Mesothelial cell of epicardium (in vitro differentiated cells): ENCODE results near the gene OMP. TPM values are rescaled to one million over a fixed set of nuclear protein-coding genes. Genes with fewer than 3 reads are reported as not detected.

Source experiments
- DNase-seq, 2 experiments: peaks; one replicate each; pipeline ENCODE4 v3.0.0; 2021; ENCODE audit warnings: low spot score in 2 of 2; ENCODE audit not compliant: unreplicated experiment in 2 of 2
- H3K27ac Mint-ChIP-seq: 2 replicates; pipeline ENCODE4 v1.8.0; 2021; ENCODE audit warnings: mixed read lengths
- H3K27me3 Mint-ChIP-seq: 2 replicates; pipeline ENCODE4 v1.8.0; 2021; ENCODE audit warnings: low read depth, mixed read lengths
- H3K36me3 Mint-ChIP-seq: 2 replicates; pipeline ENCODE4 v1.8.0; 2021; ENCODE audit warnings: mixed read lengths
- H3K4me1 Mint-ChIP-seq: 2 replicates; pipeline ENCODE4 v1.8.0; 2021; ENCODE audit warnings: mixed read lengths
- H3K4me3 Mint-ChIP-seq: 2 replicates; pipeline ENCODE4 v1.8.0; 2021; ENCODE audit warnings: mild to moderate bottlenecking, moderate library complexity, mixed read lengths
- H3K9me3 Mint-ChIP-seq: 2 replicates; pipeline ENCODE4 v1.8.0; 2021; ENCODE audit warnings: mixed read lengths
- total RNA-seq: library from RNA; stranded (reverse); gene quantifications from 3 replicates; pipeline ENCODE4 v1.2.1, GENCODE V29; 2021
- TF ChIP-seq, protein P1 (sequence below): fragments of 200-600 bp; sonication (generic); IDR thresholded peaks from one replicate; pipeline ENCODE4 v1.5.0; 2021; ENCODE audit warnings: antibody characterized with exemption; ENCODE audit not compliant: unreplicated experiment

Gene OMP
- total RNA-seq, 1 donor from 2014 or later, result 1.5 TPM

DNA sequence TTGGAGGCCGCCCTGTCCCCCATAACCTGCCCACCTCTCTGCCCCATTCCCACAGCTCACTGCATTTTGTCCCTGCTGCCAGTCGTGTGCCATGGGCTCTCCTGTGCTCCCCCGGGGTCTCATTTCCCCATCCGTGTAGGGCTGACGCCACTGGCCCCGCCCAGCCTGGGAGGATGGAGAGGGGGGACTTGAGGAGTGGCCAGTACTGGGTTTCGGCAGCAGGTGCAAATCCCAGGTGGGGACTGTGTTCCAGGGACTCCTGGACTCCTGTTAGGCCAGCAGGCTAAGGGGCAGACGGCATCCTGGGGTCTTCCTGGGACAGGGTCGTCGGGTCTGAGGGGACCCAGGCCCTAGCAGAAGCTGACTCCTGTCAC, 24.2 kb downstream of the OMP start:
- Mint-ChIP-seq H3K9me3 (no peaks in the 10 kb centered on the region), H3K4me3 (peak overlapping the region; percentile 64), H3K27ac (no peak overlapping the region), H3K4me1 (peaks cover 25% of the 10 kb centered on the region), H3K36me3 (peaks cover 9% of the 10 kb centered on the region), H3K27me3 (no peaks in the 10 kb centered on the region)
- TF ChIP-seq, protein P1, sequence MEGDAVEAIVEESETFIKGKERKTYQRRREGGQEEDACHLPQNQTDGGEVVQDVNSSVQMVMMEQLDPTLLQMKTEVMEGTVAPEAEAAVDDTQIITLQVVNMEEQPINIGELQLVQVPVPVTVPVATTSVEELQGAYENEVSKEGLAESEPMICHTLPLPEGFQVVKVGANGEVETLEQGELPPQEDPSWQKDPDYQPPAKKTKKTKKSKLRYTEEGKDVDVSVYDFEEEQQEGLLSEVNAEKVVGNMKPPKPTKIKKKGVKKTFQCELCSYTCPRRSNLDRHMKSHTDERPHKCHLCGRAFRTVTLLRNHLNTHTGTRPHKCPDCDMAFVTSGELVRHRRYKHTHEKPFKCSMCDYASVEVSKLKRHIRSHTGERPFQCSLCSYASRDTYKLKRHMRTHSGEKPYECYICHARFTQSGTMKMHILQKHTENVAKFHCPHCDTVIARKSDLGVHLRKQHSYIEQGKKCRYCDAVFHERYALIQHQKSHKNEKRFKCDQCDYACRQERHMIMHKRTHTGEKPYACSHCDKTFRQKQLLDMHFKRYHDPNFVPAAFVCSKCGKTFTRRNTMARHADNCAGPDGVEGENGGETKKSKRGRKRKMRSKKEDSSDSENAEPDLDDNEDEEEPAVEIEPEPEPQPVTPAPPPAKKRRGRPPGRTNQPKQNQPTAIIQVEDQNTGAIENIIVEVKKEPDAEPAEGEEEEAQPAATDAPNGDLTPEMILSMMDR, result no peak
- DNase-seq, result no peak

DNA sequence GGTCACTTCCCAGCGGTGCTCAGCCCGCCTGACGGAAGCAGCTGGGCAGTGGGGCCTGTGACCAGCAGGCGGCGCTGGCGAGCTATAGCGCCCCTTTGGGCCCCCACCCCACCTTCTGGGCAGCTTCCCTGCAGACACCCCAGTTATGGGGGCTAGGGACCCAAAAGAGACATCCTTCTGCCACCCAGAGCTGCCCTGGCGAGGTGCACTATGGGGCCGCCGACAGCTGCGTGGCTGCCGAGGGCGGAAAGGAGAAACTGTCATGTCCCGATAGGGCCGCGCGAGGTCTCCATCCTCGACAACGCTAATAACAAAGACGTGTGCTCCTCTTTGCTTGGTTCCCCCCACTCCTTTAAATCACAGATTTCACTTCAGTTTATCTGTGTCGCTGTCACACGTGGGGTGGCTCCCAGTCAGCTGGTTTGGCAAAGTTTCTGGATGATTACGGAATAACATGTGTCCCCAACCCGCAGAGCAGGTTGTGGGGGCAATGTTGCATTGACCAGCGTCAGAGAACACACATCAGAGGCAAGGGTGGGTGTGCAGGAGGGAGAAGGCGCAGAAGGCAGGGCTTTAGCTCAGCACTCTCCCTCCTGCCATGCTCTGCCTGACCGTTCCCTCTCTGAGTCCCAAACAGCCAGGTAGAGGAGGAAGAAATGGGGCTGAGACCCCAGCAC, 24.7 kb downstream of the OMP start:
- peaks cover 9% of the 10 kb centered on the region for H3K36me3 Mint-ChIP-seq
- TF ChIP-seq, protein P1, result peak; percentile 98
- no peaks in the 10 kb centered on the region for H3K9me3 Mint-ChIP-seq
- H3K4me1 Mint-ChIP-seq, result peaks cover 25% of the 10 kb centered on the region
- peak; percentile 46 to 78 for DNase-seq
- peak overlapping the region; percentile 64 for H3K4me3 Mint-ChIP-seq
- no peaks in the 10 kb centered on the region for H3K27me3 Mint-ChIP-seq
- H3K27ac Mint-ChIP-seq, result no peak overlapping the region

DNA sequence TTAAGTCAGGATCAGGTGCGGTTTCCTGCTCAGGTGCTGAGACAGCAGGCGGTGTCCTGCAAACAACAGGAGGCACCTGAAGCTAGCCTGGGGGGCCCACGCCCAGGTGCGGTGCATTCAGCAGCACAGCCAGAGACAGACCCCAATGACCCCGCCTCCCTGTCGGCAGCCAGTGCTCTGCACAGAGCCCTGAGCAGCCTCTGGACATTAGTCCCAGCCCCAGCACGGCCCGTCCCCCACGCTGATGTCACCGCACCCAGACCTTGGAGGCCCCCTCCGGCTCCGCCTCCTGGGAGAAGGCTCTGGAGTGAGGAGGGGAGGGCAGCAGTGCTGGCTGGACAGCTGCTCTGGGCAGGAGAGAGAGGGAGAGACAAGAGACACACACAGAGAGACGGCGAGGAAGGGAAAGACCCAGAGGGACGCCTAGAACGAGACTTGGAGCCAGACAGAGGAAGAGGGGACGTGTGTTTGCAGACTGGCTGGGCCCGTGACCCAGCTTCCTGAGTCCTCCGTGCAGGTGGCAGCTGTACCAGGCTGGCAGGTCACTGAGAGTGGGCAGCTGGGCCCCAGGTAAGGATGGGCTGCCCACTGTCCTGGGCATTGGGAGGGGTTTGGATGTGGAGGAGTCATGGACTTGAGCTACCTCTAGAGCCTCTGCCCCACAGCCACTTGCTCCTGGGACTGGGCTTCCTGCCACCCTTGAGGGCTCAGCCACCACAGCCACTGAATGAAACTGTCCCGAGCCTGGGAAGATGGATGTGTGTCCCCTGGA, 25.5 kb downstream of the OMP start, which contains the start of gene MYO7A:
MYO7A (plus strand) TSS at position 327 of the 772 bp plus-strand sequence. CDS start 2,389 bp downstream, outside the sequence.
- TF ChIP-seq, protein P1, result no peak
- DNase-seq, result peak in 1 of 2 experiments; percentile 63
- peak within 1 kb of the TSS; percentile 64 for H3K4me3 Mint-ChIP-seq
- H3K36me3 Mint-ChIP-seq, result peaks cover 9% of the 10 kb centered on the region
- H3K9me3 Mint-ChIP-seq, result no peaks in the 10 kb centered on the region
- peak within 1 kb of the TSS; percentile 55 for H3K27ac Mint-ChIP-seq
- peaks cover 25% of the 10 kb centered on the region for H3K4me1 Mint-ChIP-seq
- no peaks in the 10 kb centered on the region for H3K27me3 Mint-ChIP-seq

DNA sequence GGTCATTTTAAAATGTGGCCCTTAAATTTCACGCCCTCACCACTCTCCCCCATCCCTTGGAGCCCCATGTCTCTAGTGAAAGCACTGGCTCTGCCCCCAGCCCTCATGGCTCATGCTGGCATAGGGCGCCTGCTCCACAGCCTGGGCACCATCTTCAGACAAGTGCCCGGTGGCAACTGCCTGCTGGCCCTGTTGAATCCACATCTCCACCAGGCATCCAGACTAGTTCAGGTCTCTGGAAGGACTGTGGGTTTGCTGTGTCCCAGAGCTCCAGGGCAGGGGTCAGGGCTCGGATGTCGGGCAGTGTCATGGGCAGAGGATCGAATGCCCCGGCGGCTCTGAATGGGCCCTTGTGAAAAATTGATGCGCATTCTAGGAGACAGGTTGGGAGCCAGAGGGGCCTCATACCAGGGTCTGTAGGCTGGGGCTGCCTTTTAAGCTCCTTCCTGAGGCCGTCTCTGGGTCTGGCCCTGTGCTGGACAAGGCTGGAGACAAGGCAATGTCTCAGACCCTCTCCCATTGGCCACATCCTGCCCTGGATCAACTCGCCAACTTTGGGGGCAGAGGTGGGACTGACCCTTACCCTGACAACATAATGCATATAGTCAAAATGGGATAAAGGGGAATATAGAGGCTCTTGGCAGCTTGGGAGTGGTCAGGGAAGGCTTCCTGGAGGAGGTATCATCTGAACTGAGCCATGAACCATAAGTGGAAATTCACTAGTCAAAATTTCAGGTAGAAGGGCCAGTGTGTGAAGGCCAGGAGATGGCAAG, 26.6 kb downstream of the OMP start:
- no peak for DNase-seq
- Mint-ChIP-seq H3K27ac (no peak overlapping the region), H3K4me1 (peaks cover 25% of the 10 kb centered on the region), H3K27me3 (no peaks in the 10 kb centered on the region), H3K36me3 (peaks cover under 1% of the 10 kb centered on the region), H3K9me3 (peaks cover 5% of the 10 kb centered on the region), H3K4me3 (no peak overlapping the region)
- TF ChIP-seq, protein P1, result no peak

DNA sequence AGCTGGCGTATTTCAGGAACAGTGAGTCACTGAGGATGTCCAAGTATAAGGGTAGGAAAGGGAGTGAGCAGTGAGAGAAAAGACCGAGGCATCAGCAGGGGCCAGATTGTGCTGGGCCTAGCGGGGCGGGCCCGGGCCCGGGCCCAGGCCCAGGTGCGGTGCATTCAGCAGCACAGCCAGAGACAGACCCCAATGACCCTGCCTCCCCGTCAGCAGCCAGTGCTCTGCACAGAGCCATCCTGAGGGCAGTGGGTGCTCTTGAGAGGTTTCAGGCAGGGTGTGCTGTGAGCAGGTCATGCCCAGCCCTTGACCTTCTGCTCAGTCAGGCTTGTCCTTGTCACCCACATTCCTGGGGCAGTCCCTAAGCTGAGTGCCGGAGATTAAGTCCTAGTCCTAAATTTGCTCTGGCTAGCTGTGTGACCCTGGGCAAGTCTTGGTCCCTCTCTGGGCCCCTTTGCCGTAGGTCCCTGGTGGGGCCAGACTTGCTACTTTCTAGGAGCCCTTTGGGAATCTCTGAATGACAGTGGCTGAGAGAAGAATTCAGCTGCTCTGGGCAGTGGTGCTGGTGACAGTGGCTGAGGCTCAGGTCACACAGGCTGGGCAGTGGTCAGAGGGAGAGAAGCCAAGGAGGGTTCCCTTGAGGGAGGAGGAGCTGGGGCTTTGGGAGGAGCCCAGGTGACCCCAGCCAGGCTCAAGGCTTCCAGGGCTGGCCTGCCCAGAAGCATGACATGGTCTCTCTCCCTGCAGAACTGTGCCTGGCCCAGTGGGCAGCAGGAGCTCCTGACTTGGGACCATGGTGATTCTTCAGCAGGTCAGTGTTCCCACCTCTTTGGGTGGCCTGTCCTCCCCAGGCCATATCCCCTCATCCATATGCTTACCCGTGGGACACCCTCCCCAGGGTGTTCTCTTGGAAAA, 27.5 kb downstream of the OMP start:
- H3K9me3 Mint-ChIP-seq, result peaks cover 5% of the 10 kb centered on the region
- no peak overlapping the region for H3K4me3 Mint-ChIP-seq
- TF ChIP-seq, protein P1, result no peak
- no peak for DNase-seq
- H3K27ac Mint-ChIP-seq, result no peak overlapping the region
- peaks cover 21% of the 10 kb centered on the region for H3K4me1 Mint-ChIP-seq
- H3K27me3 Mint-ChIP-seq, result no peaks in the 10 kb centered on the region
- no peaks in the 10 kb centered on the region for H3K36me3 Mint-ChIP-seq
